Activated T-helper 1 cell treated with Interleukin-2 at 50 U/mL for 16 hours (primary cell): ENCODE measurements around the gene MPC1.

Experiments used
- DNase-seq: peaks from one replicate; pipeline ENCODE4 v3.0.0-alpha.2; 2020; ENCODE audit warnings: low read depth

MPC1 gene

GRCh38 chr6:166382933-166383801 lies at the start of gene MPC1:
Gene MPC1, minus strand, starts transcription at chr6:166382940. Its CDS starts 64 bp downstream, at chr6:166382876.
- DNase-seq, result peak; percentile 91

- DNase-seq, result no peak
Measured at GRCh38 chr6:166430269-166430668, 47.5 kb upstream of the MPC1 start.

- no peak for DNase-seq
Measured at GRCh38 chr6:166424431-166424830, 41.7 kb upstream of the MPC1 start.

- no peak for DNase-seq
Measured at GRCh38 chr6:166423781-166424180, 41.0 kb upstream of the MPC1 start.

- no peak for DNase-seq
Measured at GRCh38 chr6:166423051-166423745, 40.5 kb upstream of the MPC1 start.

GRCh38 chr6:166422201-166422940 lies 39.6 kb upstream of the MPC1 start:
- no peak for DNase-seq

- DNase-seq, result no peak
Measured at GRCh38 chr6:166420351-166420750, 37.6 kb upstream of the MPC1 start.

- no peak for DNase-seq
Measured at GRCh38 chr6:166419717-166420116, 37.0 kb upstream of the MPC1 start.

- DNase-seq, result peak; percentile 52
Measured at GRCh38 chr6:166419286-166419685, 36.5 kb upstream of the MPC1 start.

- DNase-seq, result no peak
Measured at GRCh38 chr6:166418691-166419143, 36.0 kb upstream of the MPC1 start.

GRCh38 chr6:166417285-166417691 lies 34.5 kb upstream of the MPC1 start:
- DNase-seq, result peak; percentile 32

GRCh38 chr6:166415833-166416347 lies 33.1 kb upstream of the MPC1 start:
- no peak for DNase-seq

GRCh38 chr6:166415306-166415705 lies 32.6 kb upstream of the MPC1 start:
- DNase-seq, result peak; percentile 45

- DNase-seq, result no peak
Measured at GRCh38 chr6:166413491-166413951, 30.8 kb upstream of the MPC1 start.

- no peak for DNase-seq
Measured at GRCh38 chr6:166412911-166413384, 30.2 kb upstream of the MPC1 start.

GRCh38 chr6:166412156-166412910 lies 29.6 kb upstream of the MPC1 start:
- DNase-seq, result no peak

- DNase-seq, result peak; percentile 32
Measured at GRCh38 chr6:166411721-166412151, 29.0 kb upstream of the MPC1 start.

- no peak for DNase-seq
Measured at GRCh38 chr6:166411271-166411670, 28.5 kb upstream of the MPC1 start.

GRCh38 chr6:166410426-166410935 lies 27.7 kb upstream of the MPC1 start:
- DNase-seq, result no peak

- DNase-seq, result no peak
Measured at GRCh38 chr6:166408936-166409755, 26.4 kb upstream of the MPC1 start.
